ACC112 (cell line): ENCODE results near the gene PAEP.
"Not testable (repeated sequence)": the region's sequence is repeated elsewhere in the genome, so short reads cannot be mapped to it uniquely, and the experiment has no call there.

ENCODE experiments used
- H2AFZ ChIP-seq: fragments of 200-600 bp; sonication (generic); one replicate; pipeline ENCODE4 v1.6.0; 2017; ENCODE audit warnings: antibody characterized with exemption, low read length; ENCODE audit not compliant: unreplicated experiment
- H3K27ac ChIP-seq: fragments of 200-600 bp; sonication (generic); 2 replicates; pipeline ENCODE4 v1.5.1; 2014; ENCODE audit warnings: low read depth, mild to moderate bottlenecking, antibody characterized with exemption, low read length, moderate library complexity
- H3K27me3 ChIP-seq: fragments of 200-600 bp; sonication (generic); 2 replicates; pipeline ENCODE4 v1.6.1; 2014; ENCODE audit warnings: mild to moderate bottlenecking, antibody characterized with exemption, low read length, moderate library complexity, mixed read lengths; ENCODE audit not compliant: insufficient read depth
- H3K36me3 ChIP-seq: fragments of 200-600 bp; sonication (generic); 2 replicates; pipeline ENCODE4 v1.6.1; 2016; ENCODE audit warnings: mild to moderate bottlenecking, antibody characterized with exemption, low read length, moderate library complexity, mixed read lengths; ENCODE audit not compliant: insufficient read depth
- H3K4me1 ChIP-seq: fragments of 200-600 bp; sonication (generic); one replicate; pipeline ENCODE4 v1.6.1; 2016; ENCODE audit warnings: low read length, mixed read lengths; ENCODE audit not compliant: insufficient read depth, unreplicated experiment, control insufficient read depth
- H3K4me3 ChIP-seq: fragments of 200-600 bp; sonication (generic); 2 replicates; pipeline ENCODE4 v1.5.1; 2014; ENCODE audit warnings: mild to moderate bottlenecking, low read depth, low read length
- H3K79me2 ChIP-seq: fragments of 200-600 bp; sonication (generic); one replicate; pipeline ENCODE4 v1.6.0; 2016; ENCODE audit warnings: low read length; ENCODE audit not compliant: control insufficient read depth, unreplicated experiment, insufficient read depth

Gene PAEP

GRCh38 chr9:135544981-135545635, 16.4 kb upstream of the PAEP start:
- Histone ChIP-seq H3K27ac (no peak overlapping the region), H3K4me1 (peaks cover 7% of the 10 kb centered on the region), H2AFZ (no peak overlapping the region), H3K27me3 (peaks cover 29% of the 10 kb centered on the region), H3K79me2 (no peaks in the 10 kb centered on the region), H3K36me3 (no peaks in the 10 kb centered on the region), H3K4me3 (no peak overlapping the region)

GRCh38 chr9:135545646-135546176, 15.8 kb upstream of the PAEP start, which contains the start of gene OBP2A:
Gene OBP2A (plus strand): TSS chr9:135546126. CDS start chr9:135546181, 55 bp downstream.
- H3K27me3 ChIP-seq, result peaks cover 24% of the 10 kb centered on the region
- H3K4me3 ChIP-seq, H3K4me1 ChIP-seq, H2AFZ ChIP-seq, H3K27ac ChIP-seq, H3K79me2 ChIP-seq, H3K36me3 ChIP-seq: not testable (repeated sequence)

- H2AFZ ChIP-seq, H3K4me3 ChIP-seq, H3K27ac ChIP-seq, H3K79me2 ChIP-seq, H3K36me3 ChIP-seq, H3K4me1 ChIP-seq: not testable (repeated sequence)
- H3K27me3 ChIP-seq, result peaks cover 12% of the 10 kb centered on the region
These were observed 14.6 kb upstream of the PAEP start for GRCh38 chr9:135546792-135547617.

GRCh38 chr9:135547756-135548736, 13.5 kb upstream of the PAEP start:
- Histone ChIP-seq H2AFZ (no peak overlapping the region), H3K4me3 (no peak overlapping the region), H3K27me3 (peaks cover 2% of the 10 kb centered on the region; the same call in 1 of the 2 replicates), H3K36me3 (no peaks in the 10 kb centered on the region), H3K4me1 (peaks cover 7% of the 10 kb centered on the region), H3K27ac (no peak overlapping the region), H3K79me2 (no peaks in the 10 kb centered on the region)

- H3K27ac ChIP-seq, H3K4me1 ChIP-seq, H3K79me2 ChIP-seq, H2AFZ ChIP-seq, H3K27me3 ChIP-seq, H3K4me3 ChIP-seq, H3K36me3 ChIP-seq: not testable (repeated sequence)
These were observed 11.8 kb upstream of the PAEP start for GRCh38 chr9:135549478-135550343.

GRCh38 chr9:135550344-135550918, 11.1 kb upstream of the PAEP start:
- Histone ChIP-seq H3K4me1 (no peaks in the 10 kb centered on the region), H3K36me3 (no peaks in the 10 kb centered on the region), H3K4me3 (no peak overlapping the region), H3K79me2 (no peaks in the 10 kb centered on the region), H3K27me3 (peaks cover 11% of the 10 kb centered on the region), H3K27ac (no peak overlapping the region), H2AFZ (no peak overlapping the region)

- H3K4me1 ChIP-seq, result no peaks in the 10 kb centered on the region
- no peaks in the 10 kb centered on the region for H3K36me3 ChIP-seq
- H2AFZ ChIP-seq, result no peak overlapping the region
- H3K27ac ChIP-seq, result no peak overlapping the region
- no peaks in the 10 kb centered on the region for H3K79me2 ChIP-seq
- H3K4me3 ChIP-seq, result no peak overlapping the region
- H3K27me3 ChIP-seq, result peaks cover 15% of the 10 kb centered on the region
These were observed 10.5 kb upstream of the PAEP start for GRCh38 chr9:135551031-135551430.

GRCh38 chr9:135551456-135551855, 10.1 kb upstream of the PAEP start:
- H3K27ac ChIP-seq, result no peak overlapping the region
- H3K27me3 ChIP-seq, result peaks cover 18% of the 10 kb centered on the region
- H3K79me2 ChIP-seq, result no peaks in the 10 kb centered on the region
- H3K4me1 ChIP-seq, result no peaks in the 10 kb centered on the region
- no peak overlapping the region for H3K4me3 ChIP-seq
- no peaks in the 10 kb centered on the region for H3K36me3 ChIP-seq
- no peak overlapping the region for H2AFZ ChIP-seq

GRCh38 chr9:135552021-135552697, 9.4 kb upstream of the PAEP start:
- Histone ChIP-seq H3K4me3 (no peak overlapping the region), H3K27me3 (peaks cover 18% of the 10 kb centered on the region), H2AFZ (no peak overlapping the region), H3K79me2 (no peaks in the 10 kb centered on the region), H3K4me1 (no peaks in the 10 kb centered on the region), H3K36me3 (no peaks in the 10 kb centered on the region), H3K27ac (no peak overlapping the region)
